ENCODE results near the gene TSFM.

- TF ChIP-seq, protein P1, sequence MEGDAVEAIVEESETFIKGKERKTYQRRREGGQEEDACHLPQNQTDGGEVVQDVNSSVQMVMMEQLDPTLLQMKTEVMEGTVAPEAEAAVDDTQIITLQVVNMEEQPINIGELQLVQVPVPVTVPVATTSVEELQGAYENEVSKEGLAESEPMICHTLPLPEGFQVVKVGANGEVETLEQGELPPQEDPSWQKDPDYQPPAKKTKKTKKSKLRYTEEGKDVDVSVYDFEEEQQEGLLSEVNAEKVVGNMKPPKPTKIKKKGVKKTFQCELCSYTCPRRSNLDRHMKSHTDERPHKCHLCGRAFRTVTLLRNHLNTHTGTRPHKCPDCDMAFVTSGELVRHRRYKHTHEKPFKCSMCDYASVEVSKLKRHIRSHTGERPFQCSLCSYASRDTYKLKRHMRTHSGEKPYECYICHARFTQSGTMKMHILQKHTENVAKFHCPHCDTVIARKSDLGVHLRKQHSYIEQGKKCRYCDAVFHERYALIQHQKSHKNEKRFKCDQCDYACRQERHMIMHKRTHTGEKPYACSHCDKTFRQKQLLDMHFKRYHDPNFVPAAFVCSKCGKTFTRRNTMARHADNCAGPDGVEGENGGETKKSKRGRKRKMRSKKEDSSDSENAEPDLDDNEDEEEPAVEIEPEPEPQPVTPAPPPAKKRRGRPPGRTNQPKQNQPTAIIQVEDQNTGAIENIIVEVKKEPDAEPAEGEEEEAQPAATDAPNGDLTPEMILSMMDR (IDR thresholded peaks at IDR 0.05) = no peak
- TF ChIP-seq POLR2A (IDR thresholded peaks at IDR 0.05) = no peak
Measured at GRCh38 chr12:57811028-57811755, 28.6 kb downstream of the TSFM start.
